Raji (cell line): ENCODE data around the gene RASGRF2.

Experiments
- POLR2A ChIP-seq: IDR thresholded peaks from 2 replicates; pipeline ENCODE4 v1.6.1; 2011; ENCODE audit warnings: low read depth, low read length, control low read depth; ENCODE audit not compliant: insufficient read depth

RASGRF2 gene

DNA sequence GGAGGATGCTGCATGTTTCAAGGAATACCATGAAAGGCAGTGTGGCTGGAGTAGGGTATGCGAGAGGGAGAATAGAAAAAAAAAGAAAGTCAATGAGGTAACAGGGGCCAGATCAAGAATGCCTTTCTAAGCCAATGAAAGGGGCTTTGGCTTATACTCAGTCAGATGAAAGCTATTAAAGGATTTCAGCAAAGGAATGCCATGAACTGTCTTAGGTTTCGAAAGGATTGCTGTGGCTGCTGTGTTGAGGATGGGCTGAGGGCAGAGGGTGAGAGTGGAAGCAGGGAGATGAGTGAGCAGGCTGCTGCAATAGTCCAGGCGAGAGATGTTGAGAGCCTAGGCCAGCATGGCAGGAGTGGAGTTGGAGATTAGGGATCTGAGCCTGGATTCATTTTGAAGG, 137.6 kb downstream of the RASGRF2 start:
- no peak for TF ChIP-seq POLR2A

DNA sequence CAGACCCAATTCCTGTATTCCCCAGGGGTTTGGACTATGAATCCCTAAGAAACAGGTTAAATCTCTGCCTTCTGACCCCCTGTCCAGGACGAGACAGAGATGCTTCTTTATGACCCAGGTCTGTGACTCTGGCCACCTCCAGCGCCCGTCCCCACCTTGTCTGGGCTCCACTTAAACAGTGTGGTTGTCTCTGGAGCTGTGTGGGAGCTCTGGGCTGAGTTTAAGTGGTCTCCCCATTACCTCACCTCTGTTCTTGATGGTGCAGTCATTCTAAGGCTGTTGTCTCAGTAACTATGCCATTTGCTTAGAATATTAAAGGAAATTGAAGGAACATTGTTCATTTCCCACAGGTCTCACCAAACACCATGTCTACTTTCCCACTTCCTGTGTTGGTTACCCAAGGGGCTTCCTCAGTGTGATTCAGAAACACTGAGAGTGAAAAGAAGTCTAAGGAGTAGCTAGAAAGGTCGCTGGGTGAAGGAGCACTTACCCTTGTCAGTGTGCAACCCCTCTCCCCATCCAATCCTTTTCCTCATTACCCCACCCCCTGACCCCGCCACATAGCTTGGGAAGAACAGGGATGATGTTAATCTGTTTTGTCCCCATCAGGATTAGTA, 145.2 kb downstream of the RASGRF2 start:
- TF ChIP-seq POLR2A, result no peak

DNA sequence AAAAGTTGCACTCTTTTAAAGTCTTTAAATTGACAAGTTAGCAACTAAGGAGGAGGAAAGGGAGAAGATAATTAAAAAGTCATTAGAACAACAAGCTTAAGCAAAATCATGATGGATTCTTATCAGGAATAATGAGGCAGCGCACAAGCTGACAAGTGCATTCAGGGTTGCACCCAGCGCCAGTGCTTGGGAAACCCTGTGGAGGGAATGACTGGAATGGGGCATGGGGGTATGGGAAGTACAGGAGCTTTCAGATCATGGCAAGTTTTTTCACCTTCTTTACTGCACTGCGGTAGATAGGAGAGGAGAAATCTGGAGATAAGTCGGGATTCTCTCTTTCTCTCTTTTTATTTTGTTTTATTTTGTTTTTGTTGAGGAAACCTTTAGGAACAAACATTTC, 155.1 kb downstream of the RASGRF2 start:
- TF ChIP-seq POLR2A, result no peak

DNA sequence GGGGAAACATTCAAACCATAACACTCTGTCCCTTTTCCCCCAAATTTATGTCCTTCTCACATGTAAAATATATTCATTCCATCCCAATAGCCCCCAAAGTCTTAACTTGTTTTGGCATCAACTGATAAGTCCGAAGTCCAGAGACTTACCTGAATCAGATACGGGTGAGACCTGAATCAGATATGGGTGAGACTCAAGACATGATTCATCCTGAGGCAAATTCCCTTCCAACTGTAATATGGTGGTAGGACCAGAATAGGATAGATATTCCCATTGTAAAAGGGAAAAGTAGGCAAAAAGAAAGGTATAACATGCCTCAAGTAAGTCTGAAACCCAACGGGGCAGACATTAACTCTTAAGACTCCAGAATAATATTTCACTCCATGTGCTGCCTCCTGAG, 157.4 kb downstream of the RASGRF2 start:
- TF ChIP-seq POLR2A, result no peak

DNA sequence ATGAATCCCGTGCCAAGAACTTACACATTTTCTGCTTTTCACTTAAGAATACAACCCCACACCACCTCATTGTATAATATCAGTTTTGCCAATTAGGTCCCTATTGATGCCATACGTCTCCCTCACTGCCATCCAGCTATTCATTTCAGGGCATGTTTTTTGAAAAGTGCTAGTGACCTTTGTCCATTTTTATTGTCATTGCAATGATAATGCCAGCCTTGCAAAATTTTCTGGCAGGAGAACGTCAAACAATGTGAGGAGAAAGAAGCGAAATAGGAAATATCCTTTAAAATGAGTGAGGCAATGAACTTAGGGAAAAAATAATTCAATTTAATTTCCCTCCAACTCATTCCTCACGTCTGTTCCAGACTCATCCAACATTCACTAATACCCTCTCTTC, 161.1 kb downstream of the RASGRF2 start:
- no peak for TF ChIP-seq POLR2A

DNA sequence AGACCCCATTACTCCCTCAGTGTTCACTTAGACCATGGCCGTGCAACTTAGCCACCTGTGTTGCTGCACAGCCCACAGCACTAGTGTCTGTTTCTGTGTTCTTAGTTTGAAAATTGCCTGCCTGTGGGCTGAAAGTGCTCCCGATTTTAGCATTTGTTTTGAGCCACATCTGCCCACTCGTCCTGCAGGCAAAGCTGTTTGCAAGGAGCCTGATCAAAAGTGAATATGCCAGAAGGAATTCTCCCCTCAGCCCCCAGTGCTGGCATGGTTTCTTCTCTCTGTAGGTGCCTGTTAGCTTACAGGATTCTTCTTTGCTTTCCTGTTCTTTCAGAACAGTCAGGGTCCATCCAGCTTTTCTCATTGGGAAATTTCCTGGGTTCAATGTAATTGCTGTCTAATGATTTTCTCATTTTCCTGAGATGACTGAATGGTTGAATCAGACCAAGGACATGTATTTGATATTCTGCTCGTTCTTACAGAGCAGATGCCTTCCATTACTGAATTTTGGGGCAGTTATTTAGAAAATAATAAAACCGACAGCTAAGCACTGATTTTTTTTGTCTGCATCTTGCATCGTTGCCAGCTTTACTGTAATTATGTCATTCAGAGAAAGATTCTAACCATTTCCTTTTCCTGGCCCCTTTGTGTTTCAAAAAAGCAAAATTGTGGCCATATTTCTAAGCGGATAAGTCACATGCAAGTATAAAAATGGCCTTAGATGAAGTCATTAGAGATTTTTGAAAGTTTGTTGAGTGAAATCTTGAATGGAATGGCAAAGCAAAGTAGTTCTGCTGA, 161.9 kb downstream of the RASGRF2 start:
- no peak for TF ChIP-seq POLR2A

DNA sequence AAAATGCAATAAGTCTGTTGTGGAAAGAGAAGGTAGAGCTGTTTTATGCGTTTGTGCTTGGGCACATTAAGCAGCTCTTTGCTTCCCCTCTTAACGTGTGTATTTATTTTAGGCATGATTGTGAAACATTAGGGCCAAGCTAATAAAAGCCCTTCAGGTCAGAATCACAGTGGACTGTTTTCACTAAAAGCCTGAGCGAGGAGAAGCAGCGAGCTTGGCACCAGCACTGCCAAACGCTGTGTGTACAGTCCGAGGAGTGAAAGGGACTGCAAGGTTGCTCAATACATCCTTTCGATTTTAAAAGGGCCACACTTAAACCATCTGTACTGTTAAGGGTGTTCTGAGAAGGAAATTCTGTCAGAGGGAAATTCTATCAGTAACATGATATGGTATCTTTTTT, 165.8 kb downstream of the RASGRF2 start:
- TF ChIP-seq POLR2A, result no peak

DNA sequence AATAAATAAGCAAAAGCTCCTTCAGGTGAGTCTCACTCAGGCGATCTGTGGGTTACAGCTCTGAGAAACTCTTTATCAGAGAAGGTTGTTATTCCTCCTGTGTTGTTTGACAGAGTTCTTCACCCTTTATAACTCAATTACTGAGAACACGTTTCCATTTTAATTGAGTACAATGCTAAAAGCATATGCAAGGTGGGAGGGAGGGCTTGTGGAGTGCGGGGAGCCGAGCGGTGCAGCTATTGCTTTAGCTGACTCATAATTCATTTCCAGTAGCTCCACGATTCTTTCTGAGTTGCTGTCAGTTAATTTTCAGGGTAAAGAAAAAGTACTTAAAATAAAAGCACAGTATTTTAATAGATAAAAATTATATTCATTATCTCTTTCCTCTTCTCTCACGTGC, 168.3 kb downstream of the RASGRF2 start:
- TF ChIP-seq POLR2A, result no peak

DNA sequence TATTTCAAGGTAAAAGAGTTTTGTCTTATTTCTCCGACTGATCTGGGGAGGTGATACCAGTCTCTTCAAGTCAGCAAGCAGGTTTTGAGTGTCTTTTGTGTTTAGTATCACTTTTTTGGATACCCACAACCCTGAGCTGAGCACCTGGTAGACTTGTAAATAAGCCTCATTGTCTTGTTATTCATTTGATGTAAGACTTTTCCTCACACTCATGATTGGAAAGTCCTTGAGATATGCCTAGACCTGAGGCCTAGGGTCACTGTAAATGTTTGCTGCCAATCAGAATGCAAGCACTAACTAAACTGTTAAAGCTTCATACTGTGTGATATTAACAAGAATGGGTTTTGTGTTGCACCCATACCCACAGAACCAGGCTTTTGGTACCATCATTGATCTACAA, 172.2 kb downstream of the RASGRF2 start:
- no peak for TF ChIP-seq POLR2A

DNA sequence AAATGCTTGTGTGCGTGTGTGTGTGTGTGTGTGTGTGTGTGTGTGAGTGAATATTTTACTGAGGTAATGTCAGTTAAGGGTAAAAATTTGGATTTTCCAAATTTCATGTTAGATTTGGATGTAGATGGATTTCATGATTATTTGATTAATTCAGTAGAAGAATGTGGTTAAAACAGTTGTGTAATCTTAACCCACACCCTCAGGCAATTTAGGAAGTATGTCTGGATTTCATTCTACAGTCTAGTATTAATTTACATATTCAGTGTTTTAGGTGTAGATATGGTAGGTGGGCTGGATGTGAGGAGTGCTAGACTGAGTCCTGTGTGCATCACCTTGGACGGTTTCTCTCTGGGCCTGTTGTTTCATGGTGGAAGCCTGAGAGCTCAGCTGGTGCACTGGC, 173.9 kb downstream of the RASGRF2 start:
- TF ChIP-seq POLR2A, result no peak

DNA sequence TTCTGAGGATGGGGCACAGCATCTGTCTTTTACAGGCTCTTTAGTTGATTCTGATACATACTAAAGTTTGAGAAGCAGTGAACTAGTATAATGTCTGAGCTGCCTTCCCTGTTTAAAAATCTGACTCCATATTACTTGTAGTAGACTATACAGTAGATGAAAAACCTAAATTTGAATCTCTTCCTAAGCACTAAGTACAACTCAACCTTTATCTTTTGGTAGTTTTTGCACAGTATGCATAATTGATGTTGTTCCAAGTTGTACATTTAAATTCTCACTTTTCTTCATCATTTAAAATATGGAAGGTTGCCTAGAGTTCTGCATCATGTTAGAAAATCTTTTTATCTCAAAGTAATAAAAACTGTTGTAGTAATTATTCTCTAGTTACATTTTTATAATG, 174.4 kb downstream of the RASGRF2 start:
- TF ChIP-seq POLR2A, result no peak

DNA sequence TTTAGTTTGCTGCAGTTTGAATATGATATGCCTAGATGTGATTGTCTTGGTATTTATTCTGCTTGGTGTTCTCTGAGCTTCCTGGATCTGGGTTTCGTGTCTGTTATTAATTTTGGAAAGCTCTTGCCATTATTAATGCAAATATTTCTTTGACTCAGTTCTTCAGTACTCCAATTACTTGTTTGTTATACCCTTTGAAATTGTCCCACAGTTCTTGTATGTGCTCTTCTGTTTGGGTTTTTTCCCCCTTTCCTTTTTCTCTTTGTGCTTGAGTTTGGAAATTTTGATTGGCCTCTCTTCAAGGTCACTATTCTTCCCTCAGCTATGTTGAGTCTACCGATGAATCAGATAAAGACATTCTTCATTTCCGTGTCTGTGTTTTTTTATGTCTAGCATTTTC, 176.4 kb downstream of the RASGRF2 start:
- no peak for TF ChIP-seq POLR2A

DNA sequence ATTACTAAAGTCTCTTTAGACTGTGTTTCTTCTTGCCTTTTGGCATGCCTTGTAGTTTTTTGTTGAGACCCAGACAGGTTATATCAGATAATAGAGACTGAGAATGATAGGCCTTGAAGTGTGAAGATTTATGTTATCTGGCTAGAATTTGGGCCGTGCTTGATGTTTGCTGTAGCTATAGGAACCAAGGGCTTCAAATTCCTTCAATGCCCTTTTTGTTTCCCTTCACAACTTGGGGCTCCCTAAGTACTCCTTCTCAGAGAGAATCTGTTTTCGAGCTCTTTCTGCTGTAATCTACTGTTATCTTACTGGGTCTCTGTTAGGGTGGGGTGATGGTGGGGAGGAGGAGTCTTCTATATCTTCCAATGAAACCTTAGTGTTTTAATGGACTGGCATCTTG, 177.7 kb downstream of the RASGRF2 start:
- no peak for TF ChIP-seq POLR2A

DNA sequence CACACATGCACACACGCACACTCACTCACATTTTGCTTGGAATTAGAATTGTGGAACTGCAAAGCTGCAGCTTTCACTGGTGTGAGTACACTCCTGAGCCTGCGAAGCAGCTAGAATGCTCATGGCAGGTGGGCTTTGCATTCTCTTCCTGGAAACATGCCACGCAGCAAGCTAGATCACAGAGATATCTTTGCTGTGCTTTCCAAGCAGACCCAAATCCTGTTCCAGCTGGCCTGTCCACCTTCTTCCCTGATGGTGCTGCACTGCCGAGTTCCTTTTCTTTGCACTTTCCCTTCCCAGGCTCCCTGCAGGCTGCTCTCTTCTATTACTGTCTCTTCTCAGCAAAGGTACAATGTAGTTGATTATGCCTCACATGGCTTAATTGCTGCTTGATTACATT, 180.3 kb downstream of the RASGRF2 start:
- no peak for TF ChIP-seq POLR2A

DNA sequence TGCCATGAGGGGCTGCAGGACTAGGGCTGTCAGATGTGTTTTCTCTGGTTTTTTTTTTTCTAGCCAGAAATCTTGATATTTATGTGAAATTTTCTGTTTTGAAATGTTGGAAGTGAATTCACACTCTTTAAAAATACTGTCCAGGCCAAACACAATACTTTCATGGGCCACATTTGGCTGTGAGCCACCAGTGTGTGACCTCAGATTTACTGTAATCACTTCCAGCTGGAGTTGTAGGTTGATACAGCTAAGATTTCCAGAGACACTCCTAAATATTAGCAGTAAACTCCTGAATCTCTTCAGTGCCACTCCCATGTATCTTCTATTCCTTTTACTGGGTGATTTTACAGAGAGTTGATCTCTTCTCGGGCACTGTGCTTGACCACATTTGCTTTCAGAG, 180.8 kb downstream of the RASGRF2 start:
- TF ChIP-seq POLR2A, result no peak

DNA sequence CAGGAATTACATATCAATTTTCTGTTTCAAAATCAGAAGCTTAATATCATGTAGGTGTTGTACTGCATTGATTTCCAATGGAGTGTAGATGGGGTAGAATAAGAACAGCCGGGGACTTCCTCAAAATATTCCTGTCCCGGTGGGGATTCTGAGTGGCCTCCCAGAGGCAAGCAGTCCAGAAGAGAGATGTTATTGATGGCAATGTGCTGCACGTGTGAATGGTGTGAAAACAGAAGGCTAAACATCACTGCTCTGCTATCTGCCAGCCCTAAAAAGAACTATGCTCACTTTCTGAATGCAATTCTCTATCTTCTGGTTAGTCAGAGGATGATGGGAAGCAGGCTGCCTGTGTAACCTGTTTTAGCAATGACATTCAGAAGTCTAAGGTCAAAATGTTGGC, 181.9 kb downstream of the RASGRF2 start:
- no peak for TF ChIP-seq POLR2A
